ENCODE results near the gene RNF6. TPM values are rescaled to one million over a fixed set of nuclear protein-coding genes. Genes with fewer than 3 reads are reported as not detected.

The RNF6 gene
- total RNA-seq, 1 experiment from 2014 or later = 19.5 TPM

- Histone ChIP-seq H2BK20ac (ENCODE audit: low read depth, low read length, poor library complexity, severe bottlenecking) (no peak overlapping the region), H3K4ac (ENCODE audit: low read depth, low read length) (no peak overlapping the region), H3K9ac (ENCODE audit: extremely low read depth, insufficient read length, low read length) (no peak overlapping the region), H4K5ac (ENCODE audit: insufficient read length, low read depth, low read length) (no peak overlapping the region), H2BK12ac (ENCODE audit: insufficient read length, low read depth, low read length) (no peak overlapping the region), H2BK5ac (ENCODE audit: insufficient read length, low read length) (no peak overlapping the region), H3K23ac (ENCODE audit: insufficient read length, low read depth, low read length) (no peak overlapping the region), H3K79me2 (ENCODE audit: insufficient read depth, low read length) (no peaks in the 10 kb centered on the region), H3K56ac (ENCODE audit: insufficient read length, low read depth, low read length) (no peak overlapping the region), H2AFZ (ENCODE audit: low read length) (no peak overlapping the region), H3K18ac (ENCODE audit: insufficient read length, low read depth, low read length) (no peak overlapping the region), H2AK5ac (ENCODE audit: insufficient read length, low read length) (no peak overlapping the region), H4K91ac (ENCODE audit: insufficient read length, low read depth, low read length) (no peak overlapping the region), H3K4me1 (ENCODE audit: insufficient read depth, low read length) (no peaks in the 10 kb centered on the region), H3K79me1 (ENCODE audit: insufficient read depth, low read depth, low read length, poor library complexity, severe bottlenecking) (no peaks in the 10 kb centered on the region), H3K27ac (ENCODE audit: insufficient read length, low read depth, low read length) (no peak overlapping the region), H3K14ac (ENCODE audit: insufficient read depth, low read length) (no peak overlapping the region), H2BK15ac (ENCODE audit: low read depth, low read length) (no peak overlapping the region), H4K8ac (replicated peaks; ENCODE audit: insufficient read length, low read depth, low read length) (no peak overlapping the region), H3K4me2 (ENCODE audit: insufficient read depth, insufficient read length, low read length) (no peak overlapping the region), H4K20me1 (ENCODE audit: control insufficient read depth, insufficient read depth, insufficient read length) (no peaks in the 10 kb centered on the region), H3T11ph (ENCODE audit: low read length) (no peak overlapping the region), H3K23me2 (ENCODE audit: insufficient read length, low read depth, low read length, poor library complexity, severe bottlenecking) (no peaks in the 10 kb centered on the region), H3K9me3 (ENCODE audit: control insufficient read depth, low read depth, low read length) (no peaks in the 10 kb centered on the region), H3K27me3 (ENCODE audit: insufficient read depth, low read length) (no peaks in the 10 kb centered on the region), H2BK120ac (ENCODE audit: low read depth, low read length, poor library complexity, severe bottlenecking) (no peak overlapping the region)
- no CpG with 5 or more reads among the region's 2 CpGs for WGBS (ENCODE audit: extremely low coverage, insufficient read length, low lambda C conversion rate)
- Mint-ChIP-seq H3K9me3 (no peaks in the 10 kb centered on the region), H3K27ac (no peak overlapping the region), H3K4me1 (peaks cover 0 to 5% of the 10 kb centered on the region in 2 experiments; a peak in 2 of 4 replicates), H3K36me3 (ENCODE audit: insufficient read depth in 1 of 3, low read depth in 3 of 3) (peaks cover 20 to 60% (median 55%) of the 10 kb centered on the region in 3 experiments; a peak in 6 of 7 replicates), H3K4me3 (no peak overlapping the region), H3K27me3 (ENCODE audit: low read depth) (no peaks in the 10 kb centered on the region)
- no peak for DNase-seq
- no peak for TF ChIP-seq CTCF (conservative IDR thresholded peaks at IDR 0.05)
These were observed 6.1 kb downstream of the RNF6 start for GRCh38 chr13:26216042-26216441.

Measured in H9 (cell line).